ENCODE results near the gene CHST7.

CHST7 gene

GRCh38 chrX:46611658-46612362 is 38.2 kb downstream of the CHST7 start:
- peaks cover 11% of the 10 kb centered on the region for H3K36me3 Mint-ChIP-seq (ENCODE audit: low read depth)
- H3K4me1 Mint-ChIP-seq (ENCODE audit: low read depth) = peaks cover 36% of the 10 kb centered on the region
- H3K4me3 Mint-ChIP-seq = no peak overlapping the region
- DNase-seq = no peak
- H3K27ac Mint-ChIP-seq = no peak overlapping the region
- H3K27me3 Mint-ChIP-seq = peaks cover 46% of the 10 kb centered on the region
- no peaks in the 10 kb centered on the region for H3K9me3 Mint-ChIP-seq

DNA sequence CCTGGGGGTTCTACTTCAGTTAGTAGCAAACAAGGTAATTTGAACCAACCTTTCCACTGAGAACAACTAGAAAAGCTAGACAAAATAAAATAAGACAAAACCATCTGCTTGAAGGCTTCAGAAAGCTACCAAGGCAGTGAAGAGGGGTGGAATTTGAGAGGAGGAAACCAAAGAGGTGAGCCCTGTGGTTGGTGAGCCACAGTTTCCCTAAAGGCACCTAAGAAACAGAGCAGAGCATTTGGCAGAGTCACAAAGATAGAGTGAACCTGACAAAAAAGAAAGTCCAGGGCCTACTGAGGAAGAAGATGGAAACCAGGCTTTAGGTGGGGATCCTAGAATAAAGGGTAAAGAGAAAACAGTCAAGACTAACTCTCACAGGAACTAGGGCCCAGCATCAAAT is 44.3 kb downstream of the CHST7 start:
- Mint-ChIP-seq H3K4me3 (no peak overlapping the region), H3K27ac (no peak overlapping the region), H3K4me1 (ENCODE audit: low read depth) (peaks cover 9% of the 10 kb centered on the region), H3K9me3 (peaks cover 6% of the 10 kb centered on the region), H3K27me3 (peaks cover 51% of the 10 kb centered on the region), H3K36me3 (ENCODE audit: low read depth) (peaks cover 54% of the 10 kb centered on the region)
- no peak for DNase-seq

DNA sequence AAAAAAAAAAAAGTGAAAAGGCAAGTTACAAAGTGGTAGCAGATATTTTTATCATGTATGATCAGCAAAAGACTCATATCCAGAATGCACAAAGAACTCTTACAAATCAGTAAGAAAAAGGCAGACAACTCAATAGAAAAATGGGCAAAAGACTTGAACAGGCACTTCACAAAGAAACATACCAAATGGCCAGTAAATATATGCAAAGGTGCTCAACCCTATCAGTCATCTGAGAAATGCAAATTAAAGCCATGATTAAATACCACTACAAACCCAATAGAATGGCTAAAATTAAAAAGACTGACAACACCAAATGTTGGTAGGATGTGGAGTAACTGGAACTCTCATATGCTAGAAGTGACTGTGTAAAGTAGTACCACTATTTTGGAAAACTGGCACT is 45.4 kb downstream of the CHST7 start:
- H3K4me3 Mint-ChIP-seq = no peak overlapping the region
- no peak overlapping the region for H3K27ac Mint-ChIP-seq
- H3K27me3 Mint-ChIP-seq = peaks cover 46% of the 10 kb centered on the region
- peaks cover 49% of the 10 kb centered on the region for H3K36me3 Mint-ChIP-seq (ENCODE audit: low read depth)
- H3K9me3 Mint-ChIP-seq = peaks cover 6% of the 10 kb centered on the region
- DNase-seq = no peak
- H3K4me1 Mint-ChIP-seq (ENCODE audit: low read depth) = peaks cover 7% of the 10 kb centered on the region

- Mint-ChIP-seq H3K27ac (no peak overlapping the region), H3K27me3 (peaks cover 45% of the 10 kb centered on the region), H3K4me3 (no peak overlapping the region), H3K9me3 (peaks cover 6% of the 10 kb centered on the region), H3K4me1 (ENCODE audit: low read depth) (peaks cover 7% of the 10 kb centered on the region), H3K36me3 (ENCODE audit: low read depth) (peaks cover 44% of the 10 kb centered on the region)
- DNase-seq = no peak
These were observed 46.9 kb downstream of the CHST7 start for GRCh38 chrX:46620505-46620904.

DNA sequence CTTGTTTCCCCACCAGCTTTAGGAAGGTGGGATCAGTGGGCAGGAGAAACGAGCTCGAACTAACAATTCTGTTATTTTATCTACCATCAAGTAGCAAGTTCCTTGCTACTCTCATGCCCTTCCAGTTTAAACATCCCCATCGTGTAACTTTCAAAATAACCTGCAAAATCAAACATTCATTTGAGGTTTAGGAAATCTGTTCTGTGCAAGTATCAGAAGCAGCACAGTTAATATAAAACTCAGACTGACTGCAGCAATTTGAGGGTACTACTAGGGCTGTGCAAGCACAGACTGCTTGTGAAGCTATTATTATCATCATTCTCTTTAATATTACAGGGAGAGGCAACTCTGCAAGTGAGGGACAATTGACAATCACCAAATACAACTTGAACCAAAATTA is 48.0 kb downstream of the CHST7 start:
- Mint-ChIP-seq H3K4me3 (no peak overlapping the region), H3K36me3 (ENCODE audit: low read depth) (peaks cover 46% of the 10 kb centered on the region)

DNA sequence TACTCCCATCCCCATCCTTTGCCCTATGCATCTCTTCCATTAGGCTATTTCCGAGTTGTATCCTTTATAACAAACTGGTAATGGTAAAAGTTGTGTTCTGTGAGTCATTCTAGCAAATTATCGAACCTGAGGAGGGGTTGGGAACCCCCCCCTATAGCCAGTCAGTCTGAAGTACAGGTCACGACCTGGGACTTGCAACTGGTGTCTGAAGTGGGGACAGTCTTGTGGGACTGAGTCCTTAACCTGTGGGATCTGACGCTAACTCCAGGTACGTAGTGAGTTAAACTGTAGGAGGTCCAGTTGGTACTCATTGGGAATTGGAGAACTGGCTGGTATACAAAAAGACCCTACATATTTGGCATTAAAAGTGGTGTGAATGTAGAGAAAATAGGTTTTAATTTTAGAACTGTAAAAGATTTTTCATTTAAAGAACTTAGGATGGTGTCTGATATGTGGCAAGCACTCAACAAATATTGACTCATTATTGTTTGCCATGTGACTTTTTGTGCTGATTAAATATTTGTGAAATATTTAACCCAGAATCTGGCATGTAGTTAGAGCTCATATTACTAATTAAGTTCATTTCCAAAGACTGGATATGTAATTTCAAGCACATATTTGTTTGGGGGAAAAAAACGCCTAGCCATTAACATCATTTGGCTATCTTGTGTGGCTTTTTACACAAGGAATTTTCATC is 50.7 kb downstream of the CHST7 start:
- Mint-ChIP-seq H3K9me3 (no peaks in the 10 kb centered on the region), H3K36me3 (ENCODE audit: low read depth) (peaks cover 38% of the 10 kb centered on the region), H3K4me3 (no peak overlapping the region), H3K4me1 (ENCODE audit: low read depth) (peaks cover 28% of the 10 kb centered on the region), H3K27ac (no peak overlapping the region), H3K27me3 (peaks cover 43% of the 10 kb centered on the region)
- DNase-seq = no peak

More for the DNA sequence above, 48.0 kb downstream of the CHST7 start:
- peaks cover 44% of the 10 kb centered on the region for H3K27me3 Mint-ChIP-seq
- no peak for DNase-seq
- H3K4me1 Mint-ChIP-seq (ENCODE audit: low read depth) = peaks cover 10% of the 10 kb centered on the region
- no peak overlapping the region for H3K27ac Mint-ChIP-seq
- H3K9me3 Mint-ChIP-seq = peaks cover 6% of the 10 kb centered on the region

DNA sequence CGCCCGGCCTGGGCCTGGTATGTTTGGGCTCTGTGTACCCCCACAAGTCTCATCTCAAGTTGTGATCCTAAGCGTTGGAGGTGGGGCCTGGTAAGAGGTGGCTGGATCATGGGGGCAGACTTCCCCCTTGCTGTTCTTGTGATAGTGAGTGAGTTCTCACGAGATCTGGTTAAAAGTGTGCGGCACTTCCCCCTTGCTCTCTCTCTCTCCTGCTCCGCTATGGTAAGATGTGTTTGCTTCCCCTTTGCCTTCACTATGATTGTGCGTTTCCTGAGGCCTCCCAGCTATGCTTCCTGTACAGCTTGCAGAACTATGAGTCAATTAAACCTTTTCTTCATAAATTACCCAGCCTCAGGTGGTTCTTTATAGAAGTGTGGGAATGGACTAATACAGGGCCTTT is 53.0 kb downstream of the CHST7 start:
- H3K27me3 Mint-ChIP-seq = peaks cover 57% of the 10 kb centered on the region
- H3K4me3 Mint-ChIP-seq = no peak overlapping the region
- peaks cover 34% of the 10 kb centered on the region for H3K4me1 Mint-ChIP-seq (ENCODE audit: low read depth)
- no peaks in the 10 kb centered on the region for H3K9me3 Mint-ChIP-seq
- DNase-seq = peak; percentile 33
- peaks cover 29% of the 10 kb centered on the region for H3K36me3 Mint-ChIP-seq (ENCODE audit: low read depth)
- H3K27ac Mint-ChIP-seq = peak overlapping the region; percentile 53

DNA sequence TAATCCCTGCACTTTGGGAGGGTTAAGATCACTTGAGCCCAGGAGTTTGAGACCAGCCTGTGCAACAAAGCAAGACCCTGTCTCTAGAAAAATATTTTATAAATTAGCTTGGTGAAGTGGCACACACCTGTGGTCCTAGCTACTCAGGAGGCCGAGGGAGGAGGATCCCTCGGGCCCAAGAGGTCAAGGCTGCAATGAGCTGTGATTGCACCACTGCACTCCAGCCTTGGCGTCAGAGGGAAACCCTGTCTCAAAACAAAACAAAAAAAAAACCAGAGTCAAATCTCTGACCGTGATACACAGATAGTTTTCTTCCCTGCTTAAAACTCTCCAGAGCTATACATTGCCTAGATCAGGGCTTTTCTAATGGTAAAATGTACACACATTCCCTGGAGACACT is 53.5 kb downstream of the CHST7 start:
- peak overlapping the region; percentile 0 for H3K27ac Mint-ChIP-seq
- peaks cover 30% of the 10 kb centered on the region for H3K36me3 Mint-ChIP-seq (ENCODE audit: low read depth)
- H3K4me1 Mint-ChIP-seq (ENCODE audit: low read depth) = peaks cover 34% of the 10 kb centered on the region
- H3K9me3 Mint-ChIP-seq = no peaks in the 10 kb centered on the region
- no peak for DNase-seq
- H3K27me3 Mint-ChIP-seq = peaks cover 55% of the 10 kb centered on the region
- no peak overlapping the region for H3K4me3 Mint-ChIP-seq

DNA sequence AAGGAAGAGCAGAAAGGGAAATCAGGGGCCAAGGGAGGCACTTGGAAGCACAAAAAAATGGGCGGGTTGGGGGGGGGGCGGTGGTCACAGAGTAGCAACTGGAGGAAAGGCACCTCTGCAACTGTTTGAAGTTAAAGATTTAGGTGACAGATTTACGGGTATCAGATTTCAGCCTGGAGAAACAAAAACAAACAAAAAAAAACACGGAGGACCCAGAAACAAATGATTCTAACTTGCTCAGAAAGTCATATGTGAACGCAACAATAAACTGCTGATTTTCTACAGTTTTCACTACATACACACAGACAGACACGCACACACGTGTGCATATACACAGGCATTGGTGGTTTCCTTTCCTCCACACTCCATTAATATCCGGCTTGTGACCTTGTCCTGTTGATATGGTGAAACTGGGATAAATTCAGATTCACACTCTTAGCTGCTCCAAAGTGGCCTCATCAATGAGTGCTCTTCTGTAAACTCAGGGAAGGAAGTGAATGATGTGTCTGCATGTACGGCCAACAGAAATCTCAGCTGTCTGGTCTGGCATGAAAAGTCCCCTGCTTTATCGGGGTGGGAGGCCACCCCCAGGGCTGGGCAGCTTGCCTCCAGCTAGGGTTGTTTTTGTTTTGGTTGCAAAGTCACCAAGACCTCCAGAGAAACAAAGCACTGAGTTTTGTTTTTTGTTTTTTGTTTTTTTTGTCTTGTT is 54.3 kb downstream of the CHST7 start:
- no peak overlapping the region for H3K4me3 Mint-ChIP-seq
- peak overlapping the region; percentile 85 for H3K27ac Mint-ChIP-seq
- H3K36me3 Mint-ChIP-seq (ENCODE audit: low read depth) = peaks cover 30% of the 10 kb centered on the region
- peaks cover 34% of the 10 kb centered on the region for H3K4me1 Mint-ChIP-seq (ENCODE audit: low read depth)
- no peak for DNase-seq
- H3K9me3 Mint-ChIP-seq = no peaks in the 10 kb centered on the region
- peaks cover 56% of the 10 kb centered on the region for H3K27me3 Mint-ChIP-seq

GRCh38 chrX:46628460-46629371 is 55.2 kb downstream of the CHST7 start:
- H3K4me1 Mint-ChIP-seq (ENCODE audit: low read depth) = peaks cover 34% of the 10 kb centered on the region
- H3K4me3 Mint-ChIP-seq = peak overlapping the region; percentile 23
- peaks cover 30% of the 10 kb centered on the region for H3K36me3 Mint-ChIP-seq (ENCODE audit: low read depth)
- peaks cover 54% of the 10 kb centered on the region for H3K27me3 Mint-ChIP-seq
- H3K27ac Mint-ChIP-seq = peak overlapping the region; percentile 85
- no peaks in the 10 kb centered on the region for H3K9me3 Mint-ChIP-seq
- DNase-seq = peak; percentile 37

DNA sequence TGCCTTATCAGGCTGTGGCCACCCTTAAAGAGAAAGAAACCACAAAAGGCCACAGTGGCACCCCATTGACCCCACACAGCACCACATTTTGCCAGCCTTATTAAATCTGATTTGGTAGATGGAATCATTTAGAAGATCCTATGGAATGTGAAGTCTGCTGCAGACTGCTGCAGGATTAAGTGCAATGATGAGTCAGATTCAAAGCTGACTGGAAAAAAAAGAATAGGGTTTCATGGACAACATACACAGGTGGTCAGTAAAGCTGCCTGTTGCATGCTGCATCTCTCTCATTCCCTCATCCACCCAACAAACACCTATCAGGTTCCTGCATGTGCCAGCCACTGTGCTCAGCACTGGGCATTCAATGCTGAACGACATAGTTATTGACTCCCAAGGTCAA is 56.6 kb downstream of the CHST7 start:
- Mint-ChIP-seq H3K4me1 (ENCODE audit: low read depth) (peaks cover 42% of the 10 kb centered on the region), H3K36me3 (ENCODE audit: low read depth) (peaks cover 30% of the 10 kb centered on the region)

GRCh38 chrX:46634577-46634976 is 61.0 kb downstream of the CHST7 start:
- no peak for DNase-seq
- Mint-ChIP-seq H3K27me3 (peaks cover 51% of the 10 kb centered on the region), H3K36me3 (ENCODE audit: low read depth) (peaks cover 24% of the 10 kb centered on the region), H3K9me3 (no peaks in the 10 kb centered on the region), H3K4me1 (ENCODE audit: low read depth) (peaks cover 39% of the 10 kb centered on the region), H3K27ac (peak overlapping the region; percentile 41), H3K4me3 (no peak overlapping the region)

More for the DNA sequence above, 56.6 kb downstream of the CHST7 start:
- no peak for DNase-seq
- H3K27me3 Mint-ChIP-seq = peaks cover 52% of the 10 kb centered on the region
- no peaks in the 10 kb centered on the region for H3K9me3 Mint-ChIP-seq
- no peak overlapping the region for H3K27ac Mint-ChIP-seq
- H3K4me3 Mint-ChIP-seq = no peak overlapping the region

GRCh38 chrX:46635186-46635585 is 61.6 kb downstream of the CHST7 start:
- H3K4me1 Mint-ChIP-seq (ENCODE audit: low read depth) = peaks cover 36% of the 10 kb centered on the region
- no peak overlapping the region for H3K4me3 Mint-ChIP-seq
- peaks cover 20% of the 10 kb centered on the region for H3K36me3 Mint-ChIP-seq (ENCODE audit: low read depth)
- H3K9me3 Mint-ChIP-seq = no peaks in the 10 kb centered on the region
- DNase-seq = no peak
- peaks cover 48% of the 10 kb centered on the region for H3K27me3 Mint-ChIP-seq
- peak overlapping the region; percentile 41 for H3K27ac Mint-ChIP-seq

DNA sequence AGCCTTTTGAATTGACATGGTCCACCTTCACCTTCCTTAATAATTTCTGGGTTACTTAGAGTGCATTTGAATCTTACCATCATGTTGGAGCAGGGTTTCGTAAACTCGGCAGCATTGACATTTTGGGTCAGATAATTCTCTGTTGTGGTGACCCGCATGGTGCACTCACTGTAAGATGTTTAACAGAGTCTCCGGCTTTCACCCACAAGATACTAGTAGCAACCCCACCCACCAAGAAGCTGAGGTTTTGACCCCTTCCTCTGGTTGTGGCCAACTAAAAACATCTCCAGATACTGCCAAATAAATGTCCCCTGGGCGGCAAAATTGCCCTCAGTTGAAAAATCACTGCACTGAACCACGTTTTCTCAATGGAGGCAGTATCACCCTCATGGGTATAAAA is 62.7 kb downstream of the CHST7 start:
- peaks cover 36% of the 10 kb centered on the region for H3K4me1 Mint-ChIP-seq (ENCODE audit: low read depth)
- H3K27ac Mint-ChIP-seq = no peak overlapping the region
- peaks cover 43% of the 10 kb centered on the region for H3K27me3 Mint-ChIP-seq
- no peak for DNase-seq
- H3K36me3 Mint-ChIP-seq (ENCODE audit: low read depth) = peaks cover 15% of the 10 kb centered on the region
- no peaks in the 10 kb centered on the region for H3K9me3 Mint-ChIP-seq
- no peak overlapping the region for H3K4me3 Mint-ChIP-seq
